HepG2 (cell line): ENCODE measurements around the gene SLC26A2. TPM values are rescaled to one million over a fixed set of nuclear protein-coding genes. Genes with fewer than 3 reads are reported as not detected.
A peak's percentile ranks its signal among the peaks of the same experiment; 100 is the strongest.

Experiments used
- ARNT2 ChIP-seq: sonication (generic); formaldehyde crosslinking; IDR thresholded peaks from 2 replicates; pipeline ENCODE4 v1.8.0; 2022; ENCODE audit warnings: mild to moderate bottlenecking, low read depth, missing genetic modification reagents, moderate library complexity
- CBX5 ChIP-seq: sonication (generic); formaldehyde crosslinking; IDR thresholded peaks from 2 replicates; pipeline ENCODE4 v1.4.0; 2020; ENCODE audit warnings: missing genetic modification reagents, borderline replicate concordance
- CHD2 ChIP-seq: IDR thresholded peaks from 2 replicates; pipeline ENCODE4 v1.6.1; 2011; ENCODE audit warnings: low read depth, low read length, improper control_type of control experiment
- GABPA ChIP-seq, 2 experiments: IDR thresholded peaks; 2 replicates each; pipeline ENCODE4 v1.6.1; 2011 to 2016; ENCODE audit warnings: low read depth in 2 of 2, low read length in 1 of 2, missing biosample characterization in 1 of 2, missing genetic modification characterization in 1 of 2
- HES4 ChIP-seq: sonication (generic); formaldehyde crosslinking; IDR thresholded peaks from 2 replicates; pipeline ENCODE4 v1.9.0; 2021; ENCODE audit warnings: mild to moderate bottlenecking, missing genetic modification reagents, borderline replicate concordance
- KDM1A ChIP-seq: IDR thresholded peaks from 2 replicates; pipeline ENCODE4 v1.6.1; 2016; ENCODE audit warnings: missing compliant biosample characterization
- MAFG ChIP-seq: sonication (generic); formaldehyde crosslinking; IDR thresholded peaks from 2 replicates; pipeline ENCODE4 v1.5.1; 2020; ENCODE audit warnings: mild to moderate bottlenecking, missing genetic modification reagents
- NAIF1 ChIP-seq: sonication (generic); formaldehyde crosslinking; IDR thresholded peaks from 2 replicates; pipeline ENCODE4 v1.5.0; 2020; ENCODE audit warnings: mild to moderate bottlenecking, missing genetic modification reagents, borderline replicate concordance
- NR2F6 ChIP-seq, 2 experiments: IDR thresholded peaks; 2 replicates each; pipeline ENCODE4 v1.6.1; 2016; ENCODE audit warnings: antibody characterized with exemption in 1 of 2, mild to moderate bottlenecking in 1 of 2
- PHB2 ChIP-seq: fragments of 450-650 bp; IDR thresholded peaks from 2 replicates; pipeline ENCODE4 v1.6.1; 2018; ENCODE audit not compliant: partially characterized antibody
- PRMT3 ChIP-seq: sonication (generic); formaldehyde crosslinking; IDR thresholded peaks from 2 replicates; pipeline ENCODE4 v1.8.1; 2022; ENCODE audit warnings: low read depth, mild to moderate bottlenecking, moderate library complexity, missing genetic modification reagents, borderline replicate concordance
- SIN3A ChIP-seq: IDR thresholded peaks from 2 replicates; pipeline ENCODE4 v1.6.1; 2011; ENCODE audit warnings: low read depth, mild to moderate bottlenecking, control low read depth, low read length, borderline replicate concordance
- TGIF2 ChIP-seq: IDR thresholded peaks from 2 replicates; pipeline ENCODE4 v1.6.1; 2016; ENCODE audit warnings: control low read depth, missing compliant biosample characterization
- ZNF205 ChIP-seq: IDR thresholded peaks from 2 replicates; pipeline ENCODE4 v1.6.1; 2018; ENCODE audit warnings: missing biosample characterization, missing genetic modification reagents
- ZNF329 ChIP-seq: sonication (generic); formaldehyde crosslinking; IDR thresholded peaks from 2 replicates; pipeline ENCODE4 v1.9.0; 2021; ENCODE audit warnings: low read depth, mild to moderate bottlenecking, missing genetic modification reagents
- ZNF737 ChIP-seq: sonication (generic); formaldehyde crosslinking; IDR thresholded peaks from 2 replicates; pipeline ENCODE4 v1.5.0; 2020; ENCODE audit warnings: missing genetic modification reagents, mild to moderate bottlenecking, borderline replicate concordance
- ZNF782 ChIP-seq: sonication (generic); formaldehyde crosslinking; IDR thresholded peaks from 2 replicates; pipeline ENCODE4 v1.4.0; 2020; ENCODE audit warnings: missing genetic modification reagents, mild to moderate bottlenecking, borderline replicate concordance
- ZNF891 ChIP-seq: sonication (generic); formaldehyde crosslinking; IDR thresholded peaks from 2 replicates; pipeline ENCODE4 v1.5.0; 2020; ENCODE audit warnings: mild to moderate bottlenecking, missing genetic modification reagents
- polyA plus RNA-seq, 8 experiments: library from polyadenylated mRNA; depleted of rRNA in 3 of 8; stranded (reverse) in 7 of 8; unstranded in 1 of 8; fragments of >200 nt; fragmentation: Illumina TruSeq in 4 of 8; extraction: Trizol in 4 of 8; gene quantifications; 2 replicates each; pipeline versions ENCODE4 v1.2.1 to v1.2.3, GENCODE V29; 2011 to 2016; ENCODE audit warnings: low read depth in 4 of 8, missing spikeins in 1 of 8, mixed read lengths in 1 of 8; ENCODE audit not compliant: insufficient read depth in 1 of 8
- total RNA-seq, 5 experiments: library from RNA; depleted of rRNA; stranded (reverse); fragments of >200 nt; fragmentation: Illumina TruSeq; extraction: Trizol; gene quantifications; 2 replicates each; pipeline ENCODE4 v1.2.3, GENCODE V29; 2016; ENCODE audit warnings: low read depth in 1 of 5
- TF ChIP-seq, protein P1 (sequence below): sonication (generic); IDR thresholded peaks from 2 replicates; pipeline ENCODE4 v1.6.1; 2016; ENCODE audit warnings: low read depth, borderline replicate concordance
- TF ChIP-seq, protein P2 (sequence below): IDR thresholded peaks from 2 replicates; pipeline ENCODE4 v1.6.1; 2016; ENCODE audit warnings: missing compliant biosample characterization, missing genetic modification reagents, borderline replicate concordance
- TF ChIP-seq, protein P3 (sequence below): sonication (generic); formaldehyde crosslinking; IDR thresholded peaks from 2 replicates; pipeline ENCODE4 v1.8.0; 2022; ENCODE audit warnings: low read depth, missing genetic modification reagents

Gene SLC26A2
- total and polyA plus RNA-seq, 2 of the 13 experiments (the other 11 are each of a cell fraction or from before 2014, with no cell fraction given) = 2.2 to 7.9 TPM

DNA sequence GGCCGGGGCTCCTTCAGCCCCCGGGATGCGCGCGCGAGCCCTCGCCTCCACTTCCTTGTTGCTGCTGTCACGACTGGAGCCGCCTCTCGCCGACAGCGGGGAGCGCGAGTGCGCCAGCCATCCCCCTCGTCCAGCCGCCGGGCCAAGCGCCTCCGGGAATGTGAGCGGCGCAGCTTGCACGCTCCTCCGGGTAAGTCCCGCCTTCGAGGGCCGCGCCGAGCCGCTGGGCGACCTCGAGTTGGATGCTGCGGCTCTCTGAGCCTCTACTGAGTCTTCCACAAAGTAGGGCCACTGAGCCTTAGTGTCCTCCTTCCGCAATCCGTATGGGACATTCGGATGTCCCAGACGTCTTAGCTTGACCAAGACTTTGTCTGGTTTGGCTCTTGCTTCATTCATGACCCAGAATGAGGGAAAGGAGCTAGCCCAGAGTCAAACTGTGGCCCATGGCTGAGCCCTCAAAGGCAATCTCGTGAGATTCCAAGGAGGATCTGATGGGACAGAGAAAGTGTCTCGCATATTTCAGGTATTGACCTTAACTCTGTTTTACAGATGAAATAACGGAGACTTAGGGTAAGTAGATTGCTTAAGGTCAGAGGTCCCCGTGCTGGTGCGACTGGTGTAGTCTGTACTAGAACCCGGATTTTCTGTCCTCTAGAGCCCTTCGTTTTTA lies 40.6 kb downstream of the SLC26A2 start (continued):
- TF ChIP-seq NAIF1 (CRISPR knock-in tag) (no peak), ZNF891 (CRISPR knock-in tag) (no peak), SIN3A (0 out of 2 replicates have a peak, but pooled peaks have one; percentile 35), GABPA (IDR thresholded peaks at IDR 0.05; ENCODE audit: low read depth, low read length) (no peak), GABPA (CRISPR knock-in tag; IDR thresholded peaks at IDR 0.05; ENCODE audit: low read depth) (no peak), ARNT2 (CRISPR knock-in tag) (no peak), KDM1A (0 out of 2 replicates have a peak, but pooled peaks have one; percentile 18), PHB2 (no peak), PRMT3 (no peak), ZNF782 (CRISPR knock-in tag) (no peak), HES4 (CRISPR knock-in tag) (no peak), MAFG (CRISPR knock-in tag) (peak; percentile 53; the same call in 1 of the 2 replicates), CHD2 (peak; percentile 76), CBX5 (CRISPR knock-in tag) (no peak), ZNF329 (CRISPR knock-in tag) (0 out of 2 replicates have a peak, but pooled peaks have one; percentile 18), ZNF205 (CRISPR knock-in tag) (no peak), ZNF737 (CRISPR knock-in tag) (no peak), TGIF2 (CRISPR knock-in tag) (no peak), NR2F6 (IDR thresholded peaks at IDR 0.05) (peak; percentile 27; the same call in 1 of the 2 replicates), NR2F6 (CRISPR knock-in tag; IDR thresholded peaks at IDR 0.05) (no peak)
- TF ChIP-seq, protein P1, sequence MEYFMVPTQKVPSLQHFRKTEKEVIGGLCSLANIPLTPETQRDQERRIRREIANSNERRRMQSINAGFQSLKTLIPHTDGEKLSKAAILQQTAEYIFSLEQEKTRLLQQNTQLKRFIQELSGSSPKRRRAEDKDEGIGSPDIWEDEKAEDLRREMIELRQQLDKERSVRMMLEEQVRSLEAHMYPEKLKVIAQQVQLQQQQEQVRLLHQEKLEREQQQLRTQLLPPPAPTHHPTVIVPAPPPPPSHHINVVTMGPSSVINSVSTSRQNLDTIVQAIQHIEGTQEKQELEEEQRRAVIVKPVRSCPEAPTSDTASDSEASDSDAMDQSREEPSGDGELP = no peak
- TF ChIP-seq, protein P2, sequence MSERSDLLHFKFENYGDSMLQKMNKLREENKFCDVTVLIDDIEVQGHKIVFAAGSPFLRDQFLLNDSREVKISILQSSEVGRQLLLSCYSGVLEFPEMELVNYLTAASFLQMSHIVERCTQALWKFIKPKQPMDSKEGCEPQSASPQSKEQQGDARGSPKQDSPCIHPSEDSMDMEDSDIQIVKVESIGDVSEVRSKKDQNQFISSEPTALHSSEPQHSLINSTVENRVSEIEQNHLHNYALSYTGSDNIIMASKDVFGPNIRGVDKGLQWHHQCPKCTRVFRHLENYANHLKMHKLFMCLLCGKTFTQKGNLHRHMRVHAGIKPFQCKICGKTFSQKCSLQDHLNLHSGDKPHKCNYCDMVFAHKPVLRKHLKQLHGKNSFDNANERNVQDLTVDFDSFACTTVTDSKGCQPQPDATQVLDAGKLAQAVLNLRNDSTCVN (CRISPR knock-in tag) = no peak
- TF ChIP-seq, protein P3, sequence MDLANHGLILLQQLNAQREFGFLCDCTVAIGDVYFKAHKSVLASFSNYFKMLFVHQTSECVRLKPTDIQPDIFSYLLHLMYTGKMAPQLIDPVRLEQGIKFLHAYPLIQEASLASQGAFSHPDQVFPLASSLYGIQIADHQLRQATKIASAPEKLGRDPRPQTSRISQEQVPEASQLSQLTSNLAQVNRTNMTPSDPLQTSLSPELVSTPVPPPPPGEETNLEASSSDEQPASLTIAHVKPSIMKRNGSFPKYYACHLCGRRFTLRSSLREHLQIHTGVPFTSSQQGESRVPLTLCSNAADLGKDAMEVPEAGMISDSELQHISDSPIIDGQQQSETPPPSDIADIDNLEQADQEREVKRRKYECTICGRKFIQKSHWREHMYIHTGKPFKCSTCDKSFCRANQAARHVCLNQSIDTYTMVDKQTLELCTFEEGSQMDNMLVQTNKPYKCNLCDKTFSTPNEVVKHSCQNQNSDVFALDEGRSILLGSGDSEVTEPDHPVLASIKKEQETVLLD (CRISPR knock-in tag) = no peak
